BLaER1 (cell line): Measurements from ENCODE around the gene TLR3.
"Not testable (repeated sequence)": the region's sequence is repeated elsewhere in the genome, so short reads cannot be mapped to it uniquely, and the experiment has no call there.

Experiments
- H3K27ac ChIP-seq: shearing (Covaris generic); formaldehyde crosslinking; 2 replicates; pipeline ENCODE4 v1.8.1; 2022
- H3K27me3 ChIP-seq: shearing (Covaris generic); formaldehyde crosslinking; 2 replicates; pipeline ENCODE4 v1.8.1; 2022
- H3K36me3 ChIP-seq: shearing (Covaris generic); formaldehyde crosslinking; 2 replicates; pipeline ENCODE4 v1.8.1; 2022
- H3K4me1 ChIP-seq: shearing (Covaris generic); formaldehyde crosslinking; 2 replicates; pipeline ENCODE4 v1.8.1; 2022
- H3K4me2 ChIP-seq: shearing (Covaris generic); formaldehyde crosslinking; 2 replicates; pipeline ENCODE4 v1.8.1; 2022
- H3K4me3 ChIP-seq: shearing (Covaris generic); formaldehyde crosslinking; 2 replicates; pipeline ENCODE4 v1.8.1; 2022
- H3K9ac ChIP-seq: shearing (Covaris generic); formaldehyde crosslinking; 2 replicates; pipeline ENCODE4 v1.8.1; 2022
- H3K9me3 ChIP-seq: shearing (Covaris generic); formaldehyde crosslinking; 2 replicates; pipeline ENCODE4 v1.8.1; 2022
- H4K20me1 ChIP-seq: shearing (Covaris generic); formaldehyde crosslinking; 2 replicates; pipeline ENCODE4 v1.8.1; 2022
- Cebpa-rat ChIP-seq: shearing (Covaris generic); IDR thresholded peaks from 2 replicates; pipeline ENCODE4 v1.8.1; 2022

The TLR3 gene

GRCh38 chr4:186040316-186040715, 28.6 kb upstream of the TLR3 start:
- Histone ChIP-seq H3K4me3 (no peak overlapping the region), H3K9me3 (peaks cover 12% of the 10 kb centered on the region), H3K36me3 (no peaks in the 10 kb centered on the region), H4K20me1 (no peaks in the 10 kb centered on the region), H3K4me1 (no peaks in the 10 kb centered on the region), H3K27me3 (no peaks in the 10 kb centered on the region), H3K4me2 (no peak overlapping the region), H3K9ac (no peak overlapping the region), H3K27ac (no peak overlapping the region)
- no peak for TF ChIP-seq Cebpa-rat

GRCh38 chr4:186047501-186047900, 21.5 kb upstream of the TLR3 start:
- not testable (repeated sequence) for H3K36me3 ChIP-seq, H3K27ac ChIP-seq, H4K20me1 ChIP-seq, H3K9me3 ChIP-seq, H3K9ac ChIP-seq, H3K4me2 ChIP-seq, H3K27me3 ChIP-seq, H3K4me1 ChIP-seq, H3K4me3 ChIP-seq

- H3K27ac ChIP-seq, H3K4me1 ChIP-seq, H3K36me3 ChIP-seq, H3K27me3 ChIP-seq, H3K4me3 ChIP-seq, H3K4me2 ChIP-seq, H4K20me1 ChIP-seq, H3K9ac ChIP-seq, H3K9me3 ChIP-seq: not testable (repeated sequence)
Observed at GRCh38 chr4:186050135-186050534, 18.8 kb upstream of the TLR3 start.

- H3K4me2 ChIP-seq, result no peak overlapping the region
- no peak overlapping the region for H3K9ac ChIP-seq
- H3K36me3 ChIP-seq, result no peaks in the 10 kb centered on the region
- no peaks in the 10 kb centered on the region for H3K27me3 ChIP-seq
- TF ChIP-seq Cebpa-rat, result no peak
- no peaks in the 10 kb centered on the region for H4K20me1 ChIP-seq
- H3K4me1 ChIP-seq, result no peaks in the 10 kb centered on the region
- H3K27ac ChIP-seq, result no peak overlapping the region
- 0 out of 2 replicates have a peak, but pooled peaks cover 4% of the 10 kb centered on the region for H3K9me3 ChIP-seq
- H3K4me3 ChIP-seq, result no peak overlapping the region
Observed at GRCh38 chr4:186051096-186051495, 17.9 kb upstream of the TLR3 start.

GRCh38 chr4:186058253-186058979, 10.5 kb upstream of the TLR3 start:
- no peak for TF ChIP-seq Cebpa-rat
- Histone ChIP-seq H3K27ac (no peak overlapping the region), H4K20me1 (no peaks in the 10 kb centered on the region), H3K4me1 (peaks cover 16% of the 10 kb centered on the region), H3K27me3 (no peaks in the 10 kb centered on the region), H3K36me3 (no peaks in the 10 kb centered on the region), H3K9ac (no peak overlapping the region), H3K4me2 (peak overlapping the region; percentile 81), H3K4me3 (no peak overlapping the region), H3K9me3 (no peaks in the 10 kb centered on the region)

- no peaks in the 10 kb centered on the region for H3K27me3 ChIP-seq
- no peak overlapping the region for H3K4me3 ChIP-seq
- H4K20me1 ChIP-seq, result no peaks in the 10 kb centered on the region
- no peak for TF ChIP-seq Cebpa-rat
- H3K9me3 ChIP-seq, result no peaks in the 10 kb centered on the region
- H3K9ac ChIP-seq, result no peak overlapping the region
- H3K4me2 ChIP-seq, result peak overlapping the region; percentile 81
- H3K4me1 ChIP-seq, result peaks cover 16% of the 10 kb centered on the region
- H3K27ac ChIP-seq, result no peak overlapping the region
- no peaks in the 10 kb centered on the region for H3K36me3 ChIP-seq
Observed at GRCh38 chr4:186058980-186059316, 10.0 kb upstream of the TLR3 start.

GRCh38 chr4:186061921-186062320, 7.0 kb upstream of the TLR3 start:
- no peak for TF ChIP-seq Cebpa-rat
- Histone ChIP-seq H3K4me3 (no peak overlapping the region), H3K4me2 (no peak overlapping the region), H3K36me3 (no peaks in the 10 kb centered on the region), H3K27me3 (no peaks in the 10 kb centered on the region), H3K27ac (no peak overlapping the region), H3K9me3 (no peaks in the 10 kb centered on the region), H4K20me1 (no peaks in the 10 kb centered on the region), H3K9ac (no peak overlapping the region), H3K4me1 (peaks cover 16% of the 10 kb centered on the region)

GRCh38 chr4:186067757-186068385, 1.1 kb upstream of the TLR3 start:
- Histone ChIP-seq H3K4me2 (peak overlapping the region; percentile 80), H3K36me3 (no peaks in the 10 kb centered on the region), H3K27me3 (no peaks in the 10 kb centered on the region), H3K4me1 (peaks cover 16% of the 10 kb centered on the region), H3K9ac (no peak overlapping the region), H3K4me3 (no peak overlapping the region), H4K20me1 (no peaks in the 10 kb centered on the region), H3K27ac (no peak overlapping the region), H3K9me3 (no peaks in the 10 kb centered on the region)
- no peak for TF ChIP-seq Cebpa-rat

GRCh38 chr4:186069729-186070128, 773 bp downstream of the TLR3 start:
- no peaks in the 10 kb centered on the region for H4K20me1 ChIP-seq
- H3K27me3 ChIP-seq, result no peaks in the 10 kb centered on the region
- H3K9me3 ChIP-seq, result no peaks in the 10 kb centered on the region
- no peak for TF ChIP-seq Cebpa-rat
- H3K9ac ChIP-seq, result no peak overlapping the region
- peaks cover 16% of the 10 kb centered on the region for H3K4me1 ChIP-seq
- no peak overlapping the region for H3K4me3 ChIP-seq
- H3K27ac ChIP-seq, result no peak overlapping the region
- no peaks in the 10 kb centered on the region for H3K36me3 ChIP-seq
- peak overlapping the region; percentile 80; the same call in 1 of the 2 replicates for H3K4me2 ChIP-seq

- no peak overlapping the region for H3K27ac ChIP-seq
- H4K20me1 ChIP-seq, result no peaks in the 10 kb centered on the region
- no peak overlapping the region for H3K9ac ChIP-seq
- no peak overlapping the region for H3K4me2 ChIP-seq
- no peaks in the 10 kb centered on the region for H3K36me3 ChIP-seq
- no peak overlapping the region for H3K4me3 ChIP-seq
- peaks cover 16% of the 10 kb centered on the region for H3K4me1 ChIP-seq
- H3K9me3 ChIP-seq, result no peaks in the 10 kb centered on the region
- no peaks in the 10 kb centered on the region for H3K27me3 ChIP-seq
- no peak for TF ChIP-seq Cebpa-rat
Observed at GRCh38 chr4:186072516-186072915, 3.6 kb downstream of the TLR3 start.
